HG03060 (cell line): ENCODE measurements around the gene DOCK6.

Experiments used
- ATAC-seq: cut with Tn5 transposase; IDR thresholded peaks from one replicate; pipeline ENCODE4 v1.9.1; 2021; ENCODE audit warnings: low read depth, moderate number of reproducible peaks; ENCODE audit not compliant: unreplicated experiment

Gene DOCK6

GRCh38 chr19:11251217-11251616 is 11.1 kb downstream of the DOCK6 start:
- no peak for ATAC-seq

GRCh38 chr19:11248852-11249251 is 13.5 kb downstream of the DOCK6 start:
- no peak for ATAC-seq

- ATAC-seq = no peak
Observed at GRCh38 chr19:11247934-11248333, 14.4 kb downstream of the DOCK6 start.

GRCh38 chr19:11247391-11247790 is 14.9 kb downstream of the DOCK6 start:
- ATAC-seq = no peak

- ATAC-seq = no peak
Observed at GRCh38 chr19:11246941-11247340, 15.4 kb downstream of the DOCK6 start.

GRCh38 chr19:11244846-11245589 is 17.3 kb downstream of the DOCK6 start:
- ATAC-seq = no peak

- no peak for ATAC-seq
Observed at GRCh38 chr19:11243798-11244169, 18.5 kb downstream of the DOCK6 start.

GRCh38 chr19:11242864-11243797 is 19.2 kb downstream of the DOCK6 start:
- no peak for ATAC-seq

- ATAC-seq = no peak
Observed at GRCh38 chr19:11242025-11242424, 20.3 kb downstream of the DOCK6 start.

- ATAC-seq = no peak
Observed at GRCh38 chr19:11240008-11240444, 22.3 kb downstream of the DOCK6 start.

GRCh38 chr19:11239377-11240000 is 22.8 kb downstream of the DOCK6 start, which contains the start of gene ANGPTL8:
Gene ANGPTL8, plus strand, starts transcription at chr19:11239619. Its CDS starts 19 bp downstream, at chr19:11239638.
- no peak for ATAC-seq

GRCh38 chr19:11238781-11239376 is 23.4 kb downstream of the DOCK6 start:
- ATAC-seq = no peak

GRCh38 chr19:11238041-11238440 is 24.3 kb downstream of the DOCK6 start:
- ATAC-seq = no peak

GRCh38 chr19:11237321-11237720 is 25.0 kb downstream of the DOCK6 start:
- no peak for ATAC-seq

- no peak for ATAC-seq
Observed at GRCh38 chr19:11236324-11237301, 25.7 kb downstream of the DOCK6 start.

- ATAC-seq = no peak
Observed at GRCh38 chr19:11234486-11235075, 27.7 kb downstream of the DOCK6 start.

- ATAC-seq = no peak
Observed at GRCh38 chr19:11233073-11233472, 29.3 kb downstream of the DOCK6 start.

GRCh38 chr19:11232555-11232954 is 29.8 kb downstream of the DOCK6 start:
- no peak for ATAC-seq
